Ovary (tissue), 9 donors: Measurements from ENCODE around the gene UNCX. TPM values are rescaled to one million over a fixed set of nuclear protein-coding genes. Genes with fewer than 3 reads are reported as not detected.

ENCODE experiments used
- DNase-seq, 5 donors: peaks; one replicate each; pipeline ENCODE4 v3.0.0-alpha.2; 2019 to 2020
- H3K27ac ChIP-seq, 2 donors: fragments of 200-600 bp; one replicate each; pipeline versions ENCODE4 v1.5.1 to v1.8.0; 2019 to 2022
- H3K27me3 ChIP-seq: fragments of 200-600 bp; one replicate; pipeline ENCODE4 v1.8.0; 2022
- H3K36me3 ChIP-seq: fragments of 200-600 bp; sonication (generic); one replicate; pipeline ENCODE4 v1.5.1; 2019
- H3K4me1 ChIP-seq: one replicate; pipeline ENCODE4 v1.8.1; 2013; ENCODE audit warnings: mild to moderate bottlenecking, moderate library complexity; ENCODE audit not compliant: insufficient read depth
- H3K4me3 ChIP-seq: fragments of 200-600 bp; sonication (generic); one replicate; pipeline ENCODE4 v1.5.1; 2017
- H3K9me3 ChIP-seq, 2 donors: fragments of 200-600 bp in 1 of 2; sonication (generic) in 1 of 2; one replicate each; pipeline versions ENCODE4 v1.5.1 to v1.8.1; 2013 to 2019; ENCODE audit warnings: mild to moderate bottlenecking in 1 of 2, moderate library complexity in 1 of 2
- CTCF ChIP-seq, 3 donors: fragments of 450-650 bp in 2 of 3; fragments of 200-600 bp in 1 of 3; IDR thresholded peaks; one replicate each; pipeline versions ENCODE4 v1.5.1 to v1.8.0; 2016 to 2022; ENCODE audit warnings: antibody characterized with exemption in 3 of 3, mild to moderate bottlenecking in 1 of 3
- EP300 ChIP-seq: sonication (generic); formaldehyde crosslinking; IDR thresholded peaks from one replicate; pipeline ENCODE4 v1.6.1; 2017; ENCODE audit warnings: antibody characterized with exemption
- POLR2A ChIP-seq: fragments of 450-650 bp; IDR thresholded peaks from one replicate; pipeline ENCODE4 v1.6.1; 2017; ENCODE audit warnings: antibody characterized with exemption, mild to moderate bottlenecking, moderate library complexity
- WGBS, 3 donors: extraction: QIAGEN DNeasy Blood & Tissue Kit in 1 of 3; methylation state at CpG; one replicate each; pipeline versions ENCODE4 v1.1.5 to v1.1.7; 2013 to 2017; 5-methylcytosine and 5-hydroxymethylcytosine counted together
- intact Hi-C, 4 donors: fragments of 100-400 bp; cut with DNase I; formaldehyde crosslinking; loops; one replicate each; pipeline versions ENCODE4 v1.11.0 to v1.15.1; 2022 to 2023
- polyA plus RNA-seq, 2 donors: library from polyadenylated mRNA; stranded (reverse); fragments of 200-250 nt in 1 of 2; fragments of 350-450 nt in 1 of 2; fragmentation: Illumina TruSeq in 1 of 2; extraction: RNeasy Lipid Tissue Mini Kit (QIAGEN cat#74804) in 1 of 2; gene quantifications; one replicate each; pipeline ENCODE4 v1.2.3, GENCODE V29; 2013 to 2014
- total RNA-seq, 7 donors: library from RNA; depleted of rRNA in 2 of 7; stranded (reverse); fragments of >200 nt in 2 of 7; fragmentation: NEBNext Ultra II Directional in 3 of 7; extraction: Animal tissue kit (Norgen Biotek cat#: 25700) in 3 of 7; gene quantifications; one replicate each; pipeline versions ENCODE4 v1.1.0 to v1.2.4, GENCODE V29; 2016 to 2023
- donor health status: DM: no; HTN: no; CAD: no; lungs with moderate emphysema.
- donor health status: DM: no; HTN: no; CAD: no.
- donor health status: Bipolar disorder and iron deficiency.
- donor health status: DM: yes; HTN: yes; CAD: no.
- donor health status: DM: no; HTN: no; CAD: no.
- donor health status: DM: yes; HTN: yes; CAD: no.

The UNCX gene
- total and polyA plus RNA-seq, 9 donors, result not detected

GRCh38 chr7:1241258-1241602, 8.6 kb downstream of the UNCX start:
- WGBS, 3 donors, result 3 to 9% (median 4%) methylated on average over 20 to 38 of the region's 38 CpGs
- intact Hi-C loops, result no loop called here
- no peak overlapping the region for H3K4me3 ChIP-seq
- peaks cover 21% of the 10 kb centered on the region for H3K27me3 ChIP-seq
- no peak for DNase-seq
- H3K4me1 ChIP-seq, result peaks cover 2% of the 10 kb centered on the region
- no peaks in the 10 kb centered on the region for H3K36me3 ChIP-seq
- TF ChIP-seq CTCF (IDR thresholded peaks at IDR 0.05) (no peak), POLR2A (no peak), EP300 (no peak)
- no peaks in the 10 kb centered on the region for H3K9me3 ChIP-seq
- H3K27ac ChIP-seq, result no peak overlapping the region

DNA sequence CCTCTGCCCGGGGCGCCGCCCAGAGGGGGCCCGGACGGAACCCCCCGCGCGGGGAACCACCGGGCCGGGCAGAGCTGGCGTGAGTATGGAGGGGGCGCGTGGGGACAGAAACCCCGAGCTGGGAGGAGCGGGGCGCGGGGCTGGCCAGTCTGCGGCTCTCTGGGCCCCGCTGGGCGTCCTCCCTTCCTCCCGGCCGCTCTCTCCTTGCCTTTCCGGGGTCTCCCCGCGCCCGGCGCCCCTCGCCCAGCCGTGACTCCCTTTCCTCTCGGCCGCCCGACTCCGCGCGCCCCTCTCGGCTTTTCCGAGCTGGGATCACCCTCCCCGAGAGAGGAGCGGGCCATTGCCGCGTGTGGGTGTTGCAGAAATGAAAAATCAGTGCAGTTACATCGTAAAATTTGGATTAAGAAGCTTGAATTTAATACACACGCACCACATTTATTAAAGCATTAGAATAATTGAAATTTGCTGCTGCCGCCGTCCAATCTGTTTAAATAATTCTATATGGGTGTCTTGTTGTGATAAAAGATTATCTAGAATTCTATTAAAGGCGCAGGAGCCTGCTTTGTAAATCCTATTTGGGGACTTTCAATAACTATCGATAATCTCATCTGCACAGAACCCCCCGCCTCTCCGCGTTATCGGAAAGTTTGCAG, 9.1 kb downstream of the UNCX start:
- TF ChIP-seq CTCF (IDR thresholded peaks at IDR 0.05), result no peak
- no peak for TF ChIP-seq EP300
- TF ChIP-seq POLR2A, result no peak
- H3K27ac ChIP-seq, result no peak overlapping the region
- peaks cover 2% of the 10 kb centered on the region for H3K4me1 ChIP-seq
- no peaks in the 10 kb centered on the region for H3K9me3 ChIP-seq
- H3K36me3 ChIP-seq, result no peaks in the 10 kb centered on the region
- no peak for DNase-seq
- whole genome bisulfite sequencing, 3 donors, result 3 to 5% (median 4%) methylated on average over 35 to 51 of the region's 51 CpGs
- intact Hi-C loops, result no loop called here
- no peak overlapping the region for H3K4me3 ChIP-seq
- peaks cover 22% of the 10 kb centered on the region for H3K27me3 ChIP-seq

DNA sequence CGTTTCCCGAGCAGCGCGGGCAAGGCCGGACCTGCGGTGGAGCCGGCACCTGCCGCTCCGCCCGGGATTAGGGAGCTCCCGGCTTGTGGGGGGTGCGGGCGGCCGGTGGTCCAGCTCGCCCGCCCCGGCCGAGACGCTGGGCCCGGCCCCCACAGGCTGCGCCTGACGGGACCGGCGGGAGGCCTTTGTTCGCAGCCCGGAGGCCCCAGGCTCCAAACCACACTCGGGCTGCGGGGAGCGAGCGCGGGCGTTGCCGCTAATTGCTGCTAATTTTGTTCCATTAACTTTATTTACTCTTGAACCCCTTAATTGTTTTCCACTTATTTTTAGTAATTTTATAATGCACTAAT, 9.6 kb downstream of the UNCX start:
- H3K27ac ChIP-seq, result no peak overlapping the region
- intact Hi-C loops, result no loop called here
- no peaks in the 10 kb centered on the region for H3K9me3 ChIP-seq
- no peak overlapping the region for H3K4me3 ChIP-seq
- TF ChIP-seq CTCF (IDR thresholded peaks at IDR 0.05), result no peak
- TF ChIP-seq POLR2A, result no peak
- no peak for TF ChIP-seq EP300
- WGBS, 3 donors, result 6 to 7% (median 7%) methylated on average over 33 of the region's 33 CpGs
- no peaks in the 10 kb centered on the region for H3K36me3 ChIP-seq
- peaks cover 28% of the 10 kb centered on the region for H3K27me3 ChIP-seq
- peaks cover 2% of the 10 kb centered on the region for H3K4me1 ChIP-seq
- DNase-seq, result no peak

GRCh38 chr7:1242606-1243289, 10.1 kb downstream of the UNCX start:
- Histone ChIP-seq H3K9me3 (no peaks in the 10 kb centered on the region), H3K36me3 (no peaks in the 10 kb centered on the region), H3K27ac (no peak overlapping the region), H3K27me3 (peaks cover 33% of the 10 kb centered on the region), H3K4me3 (no peak overlapping the region), H3K4me1 (peaks cover 2% of the 10 kb centered on the region)
- no peak for TF ChIP-seq EP300
- TF ChIP-seq CTCF (IDR thresholded peaks at IDR 0.05), result no peak
- no peak for TF ChIP-seq POLR2A
- no peak for DNase-seq
- intact Hi-C loops, result no loop called here
- WGBS, 3 donors, result 5 to 8% (median 6%) methylated on average over 45 to 53 of the region's 53 CpGs
